ENCODE measurements around the gene SLC29A1. TPM values are rescaled to one million over a fixed set of nuclear protein-coding genes. Genes with fewer than 3 reads are reported as not detected.

The SLC29A1 gene
- polyA plus RNA-seq, 5 donors: 21.9 to 33.2 (median 26.2) TPM

GRCh38 chr6:44266347-44266746 is 43.0 kb downstream of the SLC29A1 start:
- DNase-seq: no peak

- no peak for DNase-seq
Measured at GRCh38 chr6:44267252-44267651, 43.9 kb downstream of the SLC29A1 start.

- DNase-seq: no peak
Measured at GRCh38 chr6:44268095-44268628, 44.8 kb downstream of the SLC29A1 start.

- no peak for DNase-seq
Measured at GRCh38 chr6:44269178-44269920, 46.0 kb downstream of the SLC29A1 start.

GRCh38 chr6:44269921-44270525 is 46.6 kb downstream of the SLC29A1 start, which contains the start of gene TMEM151B:
TSS of gene TMEM151B (plus strand) at chr6:44270450. CDS start at chr6:44270743, 293 bp downstream.
- no peak for DNase-seq

- no peak for DNase-seq
Measured at GRCh38 chr6:44270526-44271405, 47.4 kb downstream of the SLC29A1 start.

- no peak for DNase-seq
Measured at GRCh38 chr6:44271406-44271723, 48.0 kb downstream of the SLC29A1 start.

- no peak for DNase-seq
Measured at GRCh38 chr6:44271914-44272313, 48.5 kb downstream of the SLC29A1 start.

- no peak for DNase-seq
Measured at GRCh38 chr6:44272529-44272928, 49.1 kb downstream of the SLC29A1 start.

GRCh38 chr6:44272999-44273566 is 49.7 kb downstream of the SLC29A1 start:
- DNase-seq: no peak

GRCh38 chr6:44273617-44274016 is 50.2 kb downstream of the SLC29A1 start:
- DNase-seq: no peak

GRCh38 chr6:44275271-44275748 is 51.9 kb downstream of the SLC29A1 start:
- DNase-seq: no peak

- DNase-seq: peak in 1 of 2 donors; percentile 21
Measured at GRCh38 chr6:44275749-44276648, 52.6 kb downstream of the SLC29A1 start.

GRCh38 chr6:44276667-44277640 is 53.6 kb downstream of the SLC29A1 start:
- no peak for DNase-seq

GRCh38 chr6:44277763-44278162 is 54.4 kb downstream of the SLC29A1 start:
- DNase-seq: no peak

- no peak for DNase-seq
Measured at GRCh38 chr6:44278315-44278714, 54.9 kb downstream of the SLC29A1 start.

- no peak for DNase-seq
Measured at GRCh38 chr6:44278774-44279697, 55.6 kb downstream of the SLC29A1 start.

All from right lung (tissue), 5 donors.